ENCODE measurements around the gene SLC5A4.
"Not testable (repeated sequence)": the region's sequence is repeated elsewhere in the genome, so short reads cannot be mapped to it uniquely, and the experiment has no call there.

The SLC5A4 gene

DNA sequence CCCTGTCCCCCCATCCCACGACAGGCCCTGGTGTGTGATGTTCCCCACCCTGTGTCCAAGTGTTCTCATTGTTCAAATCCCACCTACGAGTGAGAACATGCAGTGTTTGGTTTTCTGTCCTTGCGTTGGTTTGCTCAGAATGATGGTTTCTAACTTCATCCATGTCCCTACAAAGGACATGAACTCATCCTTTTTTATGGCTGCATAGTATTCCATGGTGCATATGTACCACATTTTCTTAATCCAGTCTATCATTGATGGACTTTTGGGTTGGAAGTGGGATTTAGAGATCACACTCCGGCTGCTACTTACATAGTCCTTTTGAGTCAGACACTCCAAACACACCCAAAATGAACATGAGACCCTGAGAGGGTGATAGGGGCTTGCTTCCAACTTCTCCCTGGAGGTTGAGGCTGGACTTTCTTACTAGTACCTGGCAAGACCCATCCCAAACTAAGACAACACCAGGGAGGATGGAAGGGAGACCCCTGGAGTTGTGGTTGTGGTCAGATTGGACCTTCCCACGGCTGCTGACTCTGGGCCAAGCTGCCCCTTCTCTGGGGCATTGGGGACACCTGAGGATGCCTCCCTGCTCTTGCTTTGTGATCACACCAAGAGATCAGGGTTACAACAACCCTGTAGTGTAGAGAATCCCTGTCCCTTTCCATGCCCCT, 57.5 kb downstream of the SLC5A4 start:
- not testable (repeated sequence) for DNase-seq

DNA sequence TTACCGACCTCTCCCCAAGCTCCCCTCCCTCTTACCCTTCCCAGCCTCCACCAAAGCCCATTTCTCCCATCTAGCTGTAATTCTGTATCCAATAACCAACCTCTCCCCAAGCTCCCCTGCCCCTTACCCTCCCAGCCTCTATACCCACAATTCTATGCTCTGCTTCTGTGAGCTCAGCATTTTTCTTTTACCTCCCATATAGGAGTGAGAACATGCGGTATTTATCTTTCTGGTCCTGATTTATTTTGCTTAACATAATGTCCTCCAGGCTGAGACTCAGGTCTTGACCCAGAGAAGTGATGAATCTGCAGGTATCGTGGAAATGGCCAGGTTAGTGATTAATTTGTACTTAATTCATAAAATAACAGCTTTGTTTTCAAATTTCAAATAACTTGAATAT, 59.2 kb downstream of the SLC5A4 start:
- DNase-seq = not testable (repeated sequence)

DNA sequence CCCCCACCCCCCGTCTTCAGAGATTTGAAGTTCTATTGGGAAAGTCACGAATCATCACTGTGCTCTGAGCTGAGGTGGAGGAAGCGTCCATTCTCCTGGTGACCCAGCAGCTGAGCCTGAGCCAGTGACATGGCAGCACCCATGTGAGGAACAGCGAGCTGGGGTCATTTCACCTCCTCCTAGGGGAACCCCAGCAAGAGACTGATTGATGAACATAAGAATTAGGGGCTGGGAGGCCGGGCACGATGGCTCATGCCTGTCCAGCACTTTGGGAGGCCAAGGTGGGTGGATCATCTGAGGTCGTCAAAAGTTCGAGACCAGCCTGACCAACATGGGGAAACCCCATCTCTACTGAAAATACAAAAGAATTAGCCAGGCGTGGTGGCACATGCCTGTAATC, 61.8 kb downstream of the SLC5A4 start:
- DNase-seq = not testable (repeated sequence)

DNA sequence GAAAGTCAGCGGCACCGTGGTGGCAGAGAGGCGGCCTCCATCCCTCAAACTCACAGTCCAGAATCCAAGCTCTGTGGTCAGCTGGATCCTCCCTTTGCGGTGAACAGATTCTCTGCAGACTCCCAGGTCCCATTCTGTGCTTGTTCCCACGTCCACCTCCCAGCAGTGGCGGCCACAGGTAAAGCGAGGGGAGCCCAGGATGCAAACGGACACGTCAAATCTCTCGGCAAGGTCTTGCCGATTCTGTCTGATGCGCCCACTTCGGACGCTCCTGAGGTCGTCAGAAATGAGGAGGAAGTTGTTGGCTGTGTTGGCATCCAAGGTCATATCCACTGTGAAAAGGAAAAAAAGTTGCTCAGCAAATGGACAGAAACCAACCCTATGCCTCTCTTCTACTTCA, 64.1 kb downstream of the SLC5A4 start:
- DNase-seq = not testable (repeated sequence)

DNA sequence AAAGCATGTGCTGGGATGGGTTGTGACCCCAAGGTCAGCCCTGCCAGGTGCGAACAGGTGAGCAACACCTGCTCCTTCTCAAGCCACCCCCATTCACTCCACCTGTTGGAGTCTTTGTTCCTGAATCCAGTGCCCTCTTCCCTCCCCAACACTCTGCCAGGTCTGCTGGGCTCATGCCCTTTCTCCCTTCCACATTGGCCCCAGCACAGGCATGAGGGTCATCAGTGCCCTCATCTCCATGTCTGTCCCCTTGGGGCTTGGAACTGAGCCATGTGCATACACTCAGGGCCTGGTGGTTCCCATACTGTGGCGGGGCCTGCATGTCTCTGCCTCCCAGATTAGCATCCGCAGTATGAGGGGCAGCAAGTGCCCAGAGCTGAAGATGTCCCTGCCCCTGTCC, 69.3 kb downstream of the SLC5A4 start:
- DNase-seq = no peak

DNA sequence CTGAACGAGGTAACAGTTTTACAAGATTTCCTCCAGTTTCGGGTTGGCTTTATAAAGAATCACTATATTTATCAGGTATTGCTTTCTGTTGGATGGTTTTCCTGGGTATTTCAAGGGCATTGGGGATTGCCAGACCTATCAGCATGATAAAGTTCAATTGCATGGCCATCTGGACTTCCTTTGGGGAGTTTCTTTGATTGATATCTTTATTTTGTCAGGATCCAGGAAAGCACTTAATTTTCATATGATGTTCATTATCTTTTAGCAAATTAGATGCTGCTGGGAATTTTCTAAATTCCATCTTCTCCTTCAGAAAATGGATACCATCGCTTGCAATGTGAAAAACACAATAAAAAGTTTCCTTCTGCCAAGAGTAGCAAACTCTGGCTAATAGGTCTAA, 71.5 kb downstream of the SLC5A4 start:
- DNase-seq = no peak

DNA sequence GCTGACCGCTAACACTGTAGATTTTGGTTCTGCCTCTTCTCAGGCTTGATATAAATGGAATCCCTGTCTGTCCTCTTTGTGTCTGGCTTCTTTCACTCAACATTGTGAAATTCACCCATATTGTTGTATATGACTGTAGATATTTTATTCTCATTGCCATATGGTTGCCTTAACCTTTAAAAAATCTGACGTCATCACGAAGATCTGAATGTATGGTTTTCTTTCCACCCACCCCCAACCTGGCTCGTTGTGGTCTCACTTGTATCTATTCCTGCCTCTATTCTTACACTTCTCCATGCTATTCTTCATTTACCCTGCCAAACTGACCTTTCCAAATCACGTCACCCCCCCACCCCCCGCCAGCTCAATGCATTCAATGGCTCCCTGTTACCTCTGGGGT, 74.1 kb downstream of the SLC5A4 start:
- no peak for DNase-seq

DNA sequence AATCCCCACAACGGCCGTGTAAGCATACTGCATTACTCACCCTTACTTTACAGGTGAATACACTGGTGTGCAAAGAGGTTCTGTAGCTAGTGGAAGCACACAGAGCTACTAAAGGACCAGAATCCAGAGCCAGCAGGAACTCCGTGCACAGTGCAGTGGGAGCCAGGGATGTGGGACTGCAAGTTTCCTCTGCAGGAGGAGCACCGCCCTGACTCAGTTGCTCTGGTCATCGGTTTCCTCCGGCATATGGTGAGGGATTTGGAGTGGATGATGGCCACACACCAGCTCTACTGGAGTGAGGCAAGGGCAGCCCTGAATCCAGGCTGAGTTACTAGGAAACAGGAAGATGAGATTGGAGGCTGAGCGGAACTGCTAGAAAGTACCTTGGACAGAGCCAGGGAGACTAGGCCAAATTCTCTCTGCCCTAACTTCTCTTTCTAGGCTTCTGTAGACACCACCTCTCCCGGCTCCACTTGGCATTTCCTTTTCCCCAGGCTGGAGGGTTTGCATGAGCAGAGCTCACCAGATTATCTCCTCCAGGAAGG, 77.9 kb downstream of the SLC5A4 start:
- no peak for DNase-seq

DNA sequence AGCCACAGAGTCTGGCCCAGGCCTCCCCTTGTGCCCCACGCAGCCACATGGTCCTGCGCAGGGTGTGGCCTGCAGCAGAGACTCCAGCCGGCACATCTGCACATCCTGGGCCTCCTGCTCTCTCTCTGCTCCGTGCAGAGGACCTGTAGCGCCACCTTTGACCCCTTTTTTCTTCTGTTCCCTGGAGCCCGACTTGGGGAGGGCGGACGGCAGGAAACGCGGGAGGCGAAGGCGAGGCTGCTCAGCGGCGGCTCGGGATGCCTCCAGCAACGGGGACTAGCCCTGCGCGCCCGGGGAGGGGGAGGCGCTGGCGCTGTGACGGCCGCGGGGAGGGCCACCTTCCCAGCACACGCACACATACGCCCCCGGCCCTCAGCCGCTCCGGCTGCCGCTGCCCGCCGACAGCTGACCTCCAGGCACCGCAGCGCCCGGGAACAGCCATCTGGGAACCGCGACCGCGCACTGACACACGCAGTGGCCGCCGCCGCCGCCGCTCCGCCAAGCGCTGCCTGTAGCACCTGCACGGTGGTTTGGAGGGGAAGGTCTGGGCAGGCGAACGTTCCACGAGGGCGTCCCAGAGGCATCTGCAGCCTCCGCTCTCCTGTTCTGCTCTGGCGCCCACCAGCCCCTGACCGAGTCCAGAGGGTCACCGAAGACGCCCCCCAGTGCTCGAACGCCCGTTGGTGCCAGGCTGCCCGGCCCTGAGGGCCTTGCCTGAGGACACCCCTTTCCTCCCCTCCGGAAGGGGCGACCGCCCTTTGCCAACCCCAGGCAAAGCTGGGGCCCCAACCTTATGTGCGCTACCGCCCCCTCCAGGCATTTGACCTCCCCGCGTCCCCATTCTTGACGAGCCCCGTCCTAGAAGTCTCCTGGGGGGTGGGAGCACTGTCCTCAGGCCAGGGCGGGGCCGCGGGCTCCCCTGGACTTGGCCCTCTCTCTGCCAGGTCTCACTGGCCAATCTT, 79.2 kb downstream of the SLC5A4 start:
- no peak for DNase-seq

DNA sequence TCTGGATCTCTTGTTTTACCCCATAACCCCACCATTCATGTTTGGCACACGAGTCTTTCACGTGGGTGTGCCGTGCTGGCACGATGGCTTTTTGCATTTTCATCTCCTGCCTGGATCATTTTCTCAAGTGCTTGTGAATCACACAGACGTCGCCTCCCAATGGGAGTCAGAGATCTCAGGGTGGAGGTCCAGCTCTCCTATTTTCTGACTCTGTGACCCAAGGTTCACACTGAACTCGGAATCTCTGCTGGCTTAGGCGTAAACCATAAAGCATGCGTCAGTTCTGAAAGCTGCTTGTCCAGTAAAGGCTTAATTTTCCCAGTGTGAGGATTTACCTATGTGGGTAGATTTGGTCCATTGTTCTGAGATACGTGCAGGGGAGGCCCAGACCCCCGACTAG, 80.0 kb downstream of the SLC5A4 start:
- no peak for DNase-seq

Measured in suppressor macrophage treated with lipopolysaccharide for 4 hours (primary cell).